Epidermal melanocyte (primary cell): ENCODE results near the gene KLHDC4.
"Not testable (repeated sequence)": the region's sequence is repeated elsewhere in the genome, so short reads cannot be mapped to it uniquely, and the experiment has no call there.

Source experiments
- DNase-seq: peaks from one replicate; pipeline ENCODE4 v3.0.0; 2011; ENCODE audit warnings: low spot score; ENCODE audit not compliant: insufficient read length

The KLHDC4 gene

DNA sequence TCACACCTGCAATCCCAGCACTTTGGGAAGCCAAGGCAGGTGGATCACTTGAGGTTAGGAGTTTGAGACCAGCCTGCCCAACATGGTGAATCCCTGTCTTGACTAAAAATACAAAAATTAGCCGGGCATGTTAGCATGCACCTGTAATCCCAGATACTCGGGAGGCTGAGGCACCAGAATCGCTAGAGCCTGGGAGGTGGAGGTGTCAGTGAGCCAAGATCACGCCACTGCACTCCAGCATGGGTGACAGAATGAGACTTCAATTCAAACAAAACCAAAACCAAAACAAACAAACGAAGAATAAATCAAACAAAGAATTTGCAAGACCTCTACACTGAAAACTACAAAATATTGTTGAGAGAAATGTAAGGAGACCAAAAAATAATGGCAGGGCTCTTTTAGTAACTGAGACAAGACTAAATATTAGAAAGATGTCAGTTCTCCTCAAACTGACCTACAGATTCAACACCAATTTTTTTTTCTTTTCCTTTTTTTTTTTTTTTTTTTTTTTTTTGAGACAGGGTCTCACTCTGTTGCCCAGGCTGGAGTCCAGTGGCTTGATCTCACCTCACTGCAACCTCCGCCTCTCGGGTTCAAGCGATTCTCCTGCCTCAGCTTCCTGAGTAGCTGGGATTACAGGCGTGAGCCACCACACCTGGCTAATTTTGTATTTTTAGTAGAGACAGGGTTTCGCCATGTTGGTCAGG, 23.1 kb upstream of the KLHDC4 start:
- not testable (repeated sequence) for DNase-seq

DNA sequence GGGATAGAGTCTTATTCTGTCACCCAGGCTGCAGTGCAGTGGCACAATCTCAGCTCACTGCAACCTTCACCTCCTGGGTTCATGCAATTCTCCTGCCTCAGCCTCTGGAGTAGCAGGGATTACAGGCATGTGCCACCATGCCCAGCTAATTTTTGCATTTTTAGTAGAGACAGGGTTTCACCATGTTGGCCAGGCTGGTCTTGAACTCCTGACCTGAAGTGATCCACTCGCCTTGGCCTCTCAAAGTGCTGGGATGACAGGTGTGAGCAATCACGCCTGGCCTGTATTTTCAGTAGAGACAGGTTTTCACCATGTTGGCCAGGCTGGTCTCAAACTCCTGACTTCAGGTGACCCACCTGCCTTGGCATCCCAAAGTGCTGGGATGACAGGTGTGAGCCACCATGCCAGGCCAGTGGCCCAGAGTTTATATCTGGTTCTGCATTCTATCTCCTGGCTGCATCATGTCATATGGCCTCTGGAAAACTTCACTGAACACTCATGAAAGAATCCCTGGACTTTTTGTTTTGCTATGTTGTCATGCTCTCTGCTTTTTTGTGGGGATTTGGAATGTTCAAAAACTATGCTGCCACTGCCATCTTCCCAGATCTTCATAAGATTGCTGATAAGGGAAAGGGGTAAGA, 21.8 kb upstream of the KLHDC4 start:
- not testable (repeated sequence) for DNase-seq

DNA sequence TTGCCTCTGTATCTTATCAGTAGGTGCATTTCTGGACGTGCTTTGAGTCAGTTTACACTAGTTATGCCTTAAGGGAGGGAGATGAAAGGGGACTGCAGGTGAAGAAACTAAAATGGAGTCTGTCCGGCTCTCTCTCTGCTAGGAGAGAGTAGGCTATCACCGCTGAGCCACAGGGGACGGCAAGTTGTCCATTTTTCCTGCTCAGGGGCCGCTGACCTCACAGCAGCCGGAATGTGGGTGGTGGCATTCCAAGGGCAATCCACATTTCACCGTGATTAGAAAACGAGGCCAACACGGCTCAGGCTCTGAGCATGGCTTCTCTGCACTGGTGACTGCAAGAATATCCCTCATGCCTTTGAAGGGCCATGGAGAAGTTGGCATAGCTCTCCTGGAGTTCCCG, 19.0 kb upstream of the KLHDC4 start:
- DNase-seq = no peak

DNA sequence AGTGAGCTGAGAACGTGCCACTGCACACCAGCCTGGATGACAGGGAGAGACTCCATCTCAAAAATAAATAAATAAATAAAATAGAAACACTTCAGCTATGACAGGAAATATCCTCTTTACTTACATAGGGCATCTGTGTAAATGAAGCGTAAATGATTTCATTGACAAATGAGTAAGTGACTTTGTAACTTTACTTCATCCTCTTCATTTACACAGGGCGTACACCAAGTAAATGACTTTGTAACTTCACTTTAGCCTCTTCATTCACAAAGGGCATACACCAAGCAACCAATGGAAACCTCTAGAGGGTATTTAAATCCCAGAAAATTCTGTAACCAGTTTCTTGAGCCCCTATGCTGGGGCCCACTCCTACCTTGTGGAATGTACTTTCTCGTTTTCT, 16.2 kb upstream of the KLHDC4 start:
- no peak for DNase-seq

DNA sequence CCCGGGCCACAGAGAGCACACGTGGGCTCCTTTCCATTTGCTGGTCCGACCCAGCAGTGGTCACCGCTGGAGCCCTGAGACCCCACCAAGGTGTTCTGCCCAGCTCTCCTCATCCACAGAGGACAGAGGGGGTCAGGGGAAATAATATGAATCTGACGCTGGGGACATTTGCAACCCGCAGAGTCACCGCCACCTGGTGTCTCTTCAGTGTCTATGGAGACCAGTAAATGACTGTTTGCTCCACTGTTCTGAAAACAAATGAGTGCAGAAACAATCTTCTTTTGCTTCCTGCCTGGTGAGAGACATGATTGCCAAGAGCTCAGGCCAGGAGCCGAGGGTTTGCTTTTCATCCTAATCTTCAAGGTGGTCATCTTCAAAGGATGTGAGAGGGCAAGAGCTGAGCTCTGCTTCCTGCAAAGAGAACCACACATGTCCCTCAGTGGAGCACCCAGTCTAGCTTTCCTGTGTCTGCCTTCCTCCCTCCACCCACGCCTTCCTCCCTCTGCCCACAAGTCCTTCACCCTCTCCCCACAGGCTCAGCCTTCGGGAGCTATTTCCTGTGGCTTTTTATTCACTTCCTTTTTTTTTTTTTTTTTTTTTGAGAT, 14.7 kb upstream of the KLHDC4 start:
- no peak for DNase-seq

DNA sequence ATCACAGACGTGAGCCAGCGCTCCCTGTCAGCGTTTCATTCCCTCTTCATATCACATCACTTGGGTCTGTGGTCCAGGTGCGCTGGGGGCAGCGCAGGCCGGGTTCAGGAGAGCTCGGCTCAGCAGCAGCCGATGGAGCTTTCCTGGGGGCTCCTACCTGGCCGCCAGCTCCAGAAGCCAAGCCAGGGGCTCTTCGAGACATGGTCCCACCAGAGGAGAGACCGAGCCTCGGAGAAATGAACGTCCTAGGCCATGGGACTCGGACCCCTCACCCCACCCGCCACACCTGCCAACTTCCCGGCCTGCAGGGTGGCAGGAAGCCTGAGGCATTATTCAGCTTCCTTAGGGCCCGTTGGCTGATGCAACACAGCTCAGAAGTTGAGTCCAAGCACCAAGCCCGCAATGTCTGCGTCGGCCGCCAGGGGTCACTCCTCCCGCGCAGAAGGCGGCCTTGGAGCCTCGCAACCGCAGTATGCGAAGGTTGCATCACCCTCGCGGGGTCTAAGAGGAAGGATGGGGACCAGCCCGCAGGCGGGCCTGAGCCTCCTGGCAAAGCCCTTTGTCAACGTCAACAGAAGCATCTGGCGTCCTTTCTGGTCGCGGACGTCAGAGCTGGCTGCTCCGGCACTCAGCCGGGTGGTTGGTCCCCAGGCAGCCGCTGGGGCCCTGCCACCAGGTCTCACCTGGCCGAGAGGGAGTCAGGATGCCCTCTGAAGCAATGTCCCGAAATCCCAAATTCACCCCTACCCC, 13.2 kb upstream of the KLHDC4 start:
- peak; percentile 59 for DNase-seq

DNA sequence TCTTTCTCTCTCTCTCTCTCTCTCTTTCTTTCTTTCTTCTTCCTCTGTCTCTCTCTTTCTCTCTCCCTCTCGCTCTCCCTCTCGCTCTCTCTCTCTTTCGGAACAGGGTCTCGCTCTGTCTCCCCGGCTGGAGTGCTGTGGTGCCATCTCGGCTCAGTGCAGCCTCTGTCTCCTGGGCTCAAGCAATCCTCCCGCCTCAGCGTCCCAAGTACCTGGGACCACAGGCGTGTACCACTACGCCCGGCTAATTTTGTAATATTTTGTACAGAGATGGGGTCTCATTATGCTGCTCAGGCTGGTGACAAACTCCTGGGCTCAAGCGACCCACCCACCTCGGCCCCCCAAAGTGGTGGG, 12.7 kb upstream of the KLHDC4 start:
- no peak for DNase-seq

DNA sequence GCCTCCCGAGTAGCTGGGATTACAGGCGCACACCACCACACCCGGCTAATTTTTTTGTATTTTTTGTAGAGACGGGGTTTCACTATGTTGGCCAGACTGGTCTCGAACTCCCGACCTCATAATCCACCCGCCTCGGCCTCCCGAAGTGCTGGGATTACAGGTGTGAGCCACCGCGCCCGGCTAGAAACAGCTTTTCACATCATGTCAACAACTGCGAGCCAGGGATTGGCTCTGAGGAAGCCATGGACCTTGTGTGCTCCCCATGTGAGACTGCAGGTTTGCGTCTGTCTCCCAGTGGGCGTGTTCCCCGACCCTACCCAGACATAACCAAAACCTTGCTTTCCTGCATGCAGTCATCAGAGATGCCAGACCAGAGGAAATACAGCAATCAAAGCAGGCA, 8.1 kb upstream of the KLHDC4 start:
- not testable (repeated sequence) for DNase-seq

DNA sequence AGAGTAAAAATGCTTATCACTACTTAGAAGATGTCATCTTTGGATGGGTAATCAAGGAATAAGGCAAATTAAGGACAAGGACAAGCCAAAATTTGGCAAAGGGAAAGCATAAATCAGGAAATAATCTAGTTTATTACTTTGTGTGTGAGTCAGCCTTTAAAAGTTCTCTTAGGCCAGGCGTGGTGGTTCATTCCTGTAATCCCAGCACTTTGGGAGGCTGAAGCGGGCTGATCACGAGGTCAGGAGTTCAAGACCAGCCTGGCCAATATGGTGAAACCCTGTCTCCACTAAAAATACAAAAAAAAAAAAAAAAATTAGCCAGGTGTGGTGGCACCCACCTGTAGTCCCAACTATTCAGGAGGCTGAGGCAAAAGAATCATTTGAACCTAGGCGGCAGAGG, 1.7 kb upstream of the KLHDC4 start:
- DNase-seq = not testable (repeated sequence)

DNA sequence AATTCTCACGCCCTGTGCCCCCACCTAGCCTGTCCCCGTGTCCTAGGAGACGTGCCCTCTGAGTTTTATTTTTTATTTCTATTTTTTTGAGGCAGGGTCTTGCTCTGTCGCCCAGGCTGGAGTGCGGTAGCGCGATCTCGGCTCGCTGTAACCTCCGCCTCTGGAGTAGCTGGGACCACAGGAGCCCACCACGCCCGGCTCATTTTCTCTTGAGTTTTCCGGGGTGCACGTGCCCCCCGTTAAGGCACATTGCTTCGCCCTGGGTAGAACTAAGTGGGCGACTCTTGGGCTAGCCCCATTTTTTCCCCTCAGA, 655 bp upstream of the KLHDC4 start:
- DNase-seq = no peak

DNA sequence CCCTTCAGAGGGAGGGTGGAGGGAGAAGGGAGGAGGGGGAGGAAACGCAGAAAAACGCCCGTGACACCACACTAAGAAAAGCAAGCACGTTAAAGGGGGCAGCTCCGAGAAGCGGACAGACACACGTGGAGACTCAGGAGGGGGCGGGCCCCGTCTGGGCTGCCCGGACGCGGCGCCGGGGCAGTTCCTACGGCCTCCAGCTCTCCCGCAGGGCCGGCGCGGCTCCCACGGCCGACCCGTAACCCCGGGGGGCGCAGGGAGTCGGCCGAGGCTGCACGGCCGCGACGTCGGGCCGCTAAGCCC, 362 bp downstream of the KLHDC4 start:
- DNase-seq = no peak

DNA sequence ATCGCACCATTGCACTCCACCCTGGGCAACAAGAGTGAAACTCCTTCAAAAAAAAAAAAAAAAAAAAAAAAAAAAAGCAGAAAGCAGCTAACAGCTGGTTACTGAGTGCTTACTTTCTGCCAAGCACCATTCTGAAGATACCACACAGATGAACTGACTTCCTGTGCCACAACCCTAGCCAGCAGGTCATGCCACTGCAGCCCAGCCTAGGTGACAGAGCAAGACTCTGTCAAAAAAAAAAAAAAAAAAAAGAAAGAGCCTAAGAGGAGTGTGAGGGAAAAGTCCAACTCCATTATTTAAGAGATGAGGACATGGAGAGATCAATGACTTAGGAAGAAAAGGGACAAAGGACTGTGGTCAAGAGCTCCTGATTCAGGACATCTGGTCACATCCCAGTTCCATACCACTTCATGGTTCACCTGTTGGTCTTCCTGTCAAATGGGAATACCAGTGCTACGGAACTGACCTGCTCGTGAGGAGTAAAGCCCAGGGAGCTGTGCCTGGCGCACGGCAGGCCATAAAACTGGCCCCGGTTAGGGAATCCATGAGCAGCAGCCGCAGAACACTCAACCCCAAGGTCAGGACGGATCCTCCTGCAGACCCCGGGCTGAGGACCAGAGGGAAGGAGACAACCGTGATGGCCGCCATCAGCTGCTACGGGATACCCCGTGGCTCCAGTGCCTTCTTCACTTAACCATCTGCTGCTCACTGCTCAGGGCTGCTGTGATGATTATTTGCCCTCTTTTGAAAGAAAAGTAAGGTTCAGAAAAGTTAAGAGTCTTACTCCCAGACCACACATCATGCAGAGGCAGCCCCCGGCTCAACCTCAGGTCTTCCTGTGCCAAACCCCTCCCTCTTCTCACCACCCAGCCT, 950 bp downstream of the KLHDC4 start:
- DNase-seq = no peak

DNA sequence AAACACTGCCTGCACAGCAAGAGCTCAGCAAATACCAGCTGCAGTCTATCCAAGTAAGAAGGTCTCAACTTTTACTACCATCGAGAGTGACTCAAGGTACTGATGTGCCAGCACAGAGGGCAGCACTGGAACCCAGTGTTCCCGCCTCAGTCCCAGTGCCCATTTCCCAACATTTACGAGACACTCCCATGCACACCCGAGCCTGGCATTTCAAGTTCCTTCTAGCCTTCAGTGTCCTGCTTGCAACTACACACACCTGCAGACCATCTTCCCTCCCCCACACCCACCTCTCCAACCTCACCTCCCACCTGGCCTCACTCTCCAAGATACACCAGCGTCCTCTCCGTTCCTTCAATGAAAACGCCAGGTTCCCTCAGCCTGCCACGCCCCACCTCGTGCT, 3.2 kb downstream of the KLHDC4 start:
- DNase-seq = no peak

DNA sequence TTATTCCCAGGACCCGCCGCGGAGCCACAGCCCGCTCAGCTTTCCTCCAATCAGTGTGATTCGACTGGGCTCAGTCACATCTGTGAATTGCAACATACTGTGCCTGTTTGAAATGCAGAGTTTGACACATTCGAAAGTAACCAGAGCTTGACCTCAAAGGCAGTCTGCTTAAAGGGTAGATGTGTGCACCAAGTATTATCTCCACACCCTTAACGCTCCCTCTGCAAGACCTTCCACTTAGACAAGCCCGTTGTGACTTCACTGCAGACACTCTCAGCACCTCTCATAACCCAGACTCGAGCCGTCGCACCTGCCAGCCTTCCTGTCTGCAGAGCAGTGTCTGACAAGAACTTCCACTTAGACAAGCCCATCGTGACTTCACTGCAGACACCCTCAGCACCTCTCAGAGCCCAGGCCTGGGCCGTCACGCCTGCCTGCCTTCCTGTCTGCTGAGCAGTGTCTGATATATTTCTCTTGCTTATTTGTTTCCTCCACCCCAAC, 3.7 kb downstream of the KLHDC4 start:
- DNase-seq = no peak

DNA sequence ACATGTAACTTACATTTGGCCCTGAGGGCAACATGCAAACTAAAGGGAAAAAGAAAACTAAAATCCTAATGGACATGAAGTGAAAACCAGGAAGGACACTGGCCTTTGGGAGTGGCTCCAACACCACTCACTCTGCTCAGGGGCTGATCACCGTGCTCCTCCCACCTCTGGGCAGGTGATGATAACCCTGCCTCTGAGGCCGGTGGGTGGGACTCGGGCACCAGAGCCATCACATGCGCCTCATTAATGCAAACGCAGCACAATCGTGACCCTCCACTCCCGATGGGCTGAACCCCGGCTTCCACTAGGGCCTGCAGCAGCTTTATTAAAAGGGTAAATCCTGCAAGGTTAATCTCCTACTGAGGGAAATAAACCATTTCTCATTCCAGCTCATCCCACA, 4.7 kb downstream of the KLHDC4 start:
- no peak for DNase-seq

DNA sequence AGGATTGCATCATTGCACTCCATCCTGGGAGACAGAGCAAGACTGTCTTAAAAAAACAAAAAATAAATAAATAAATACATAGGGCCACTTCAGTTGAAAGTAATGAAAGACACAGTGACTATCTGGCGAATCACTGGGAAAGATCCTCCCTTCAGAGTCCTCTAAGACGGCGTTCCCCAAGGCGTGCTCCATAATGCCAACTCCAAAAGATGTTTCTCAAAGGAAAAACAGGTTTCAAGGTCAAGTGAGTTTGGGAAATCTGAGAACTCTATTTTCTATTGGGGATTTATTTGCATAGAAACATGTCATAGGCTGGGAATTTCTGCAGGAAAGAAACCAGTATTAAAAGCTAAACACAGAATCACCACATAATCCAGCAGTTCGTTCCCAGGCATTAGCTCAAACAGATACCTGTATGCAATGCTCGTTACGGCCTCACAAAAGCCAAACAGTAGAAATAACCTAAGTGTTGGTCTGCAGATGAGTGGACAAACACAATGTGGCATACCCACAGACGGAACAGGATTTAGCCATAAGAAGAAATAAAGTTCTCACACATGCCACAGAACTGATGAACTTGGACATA, 7.9 kb downstream of the KLHDC4 start:
- DNase-seq = no peak

DNA sequence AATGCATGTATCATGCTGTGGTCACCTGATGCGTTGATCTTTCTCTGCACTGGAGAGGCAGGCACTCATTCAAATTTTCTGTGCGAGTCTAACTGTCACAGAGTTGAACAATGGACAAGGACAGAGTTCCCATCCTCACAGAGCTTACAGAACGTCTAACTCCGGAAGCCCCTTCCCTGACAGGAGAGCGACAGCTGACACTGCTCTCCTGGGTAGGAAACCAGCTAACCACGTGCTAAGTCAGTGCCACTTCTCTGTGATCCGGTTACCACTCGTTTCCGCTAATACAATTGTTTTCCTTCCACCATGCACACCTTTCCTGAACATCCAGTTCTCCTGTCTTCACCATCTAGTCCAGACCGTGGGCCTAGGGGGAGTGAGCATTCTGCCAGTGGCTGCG, 11.3 kb downstream of the KLHDC4 start:
- DNase-seq = no peak

DNA sequence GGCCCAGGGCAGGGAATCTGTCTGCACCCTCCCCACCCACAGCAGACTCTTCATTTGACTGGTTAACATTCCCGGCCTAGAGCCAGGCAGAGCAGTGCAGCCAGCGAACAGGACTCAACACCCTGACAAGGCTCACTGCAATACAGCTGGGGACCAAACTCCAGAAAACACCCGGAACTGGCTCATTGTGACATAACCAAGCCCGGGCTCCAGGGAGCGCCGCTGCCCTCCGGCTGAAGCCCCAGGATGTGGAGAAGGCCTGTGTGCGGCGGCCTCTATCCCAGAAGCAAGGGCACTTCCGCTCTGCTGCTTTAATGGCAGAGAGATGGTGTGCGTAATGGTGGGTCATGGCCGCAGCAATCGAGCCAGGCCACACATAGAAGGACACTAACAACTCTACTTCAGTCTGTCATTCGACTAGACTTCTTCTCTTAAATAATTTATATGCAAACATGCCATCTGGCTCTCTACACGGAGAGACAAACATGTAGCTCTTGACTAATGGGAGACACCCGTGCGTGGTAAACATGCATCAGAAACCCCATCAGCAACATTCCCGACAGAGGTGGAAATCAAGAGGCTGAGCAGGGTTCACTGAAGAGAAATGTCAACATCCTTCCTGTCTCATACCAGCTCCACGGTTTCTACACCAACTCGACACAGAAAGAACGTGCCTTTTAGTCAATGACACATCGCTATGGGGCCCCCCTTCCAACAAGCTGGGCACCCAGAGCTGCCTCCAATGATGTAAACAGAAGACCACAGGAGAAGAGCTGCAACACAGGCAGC, 18.0 kb downstream of the KLHDC4 start:
- no peak for DNase-seq

DNA sequence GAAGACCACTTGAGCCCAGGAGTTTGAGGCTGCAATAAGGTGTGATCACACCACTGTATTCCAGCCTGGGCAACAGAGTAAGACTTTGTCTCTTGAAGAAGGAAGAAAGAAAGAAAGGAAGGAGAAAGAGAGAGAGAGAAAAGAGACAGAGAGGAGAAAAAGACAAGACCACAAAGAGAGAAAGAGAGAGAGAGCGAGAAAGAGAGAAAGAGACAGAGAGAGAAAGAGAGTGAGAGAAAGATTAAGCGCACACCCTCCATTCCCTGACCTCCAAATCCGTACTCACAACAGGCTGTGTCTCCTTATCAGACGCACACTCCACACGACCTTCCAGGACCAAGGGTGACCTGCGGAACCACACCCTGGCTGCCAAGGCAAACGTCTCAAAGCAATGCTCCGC, 19.6 kb downstream of the KLHDC4 start:
- DNase-seq = no peak

DNA sequence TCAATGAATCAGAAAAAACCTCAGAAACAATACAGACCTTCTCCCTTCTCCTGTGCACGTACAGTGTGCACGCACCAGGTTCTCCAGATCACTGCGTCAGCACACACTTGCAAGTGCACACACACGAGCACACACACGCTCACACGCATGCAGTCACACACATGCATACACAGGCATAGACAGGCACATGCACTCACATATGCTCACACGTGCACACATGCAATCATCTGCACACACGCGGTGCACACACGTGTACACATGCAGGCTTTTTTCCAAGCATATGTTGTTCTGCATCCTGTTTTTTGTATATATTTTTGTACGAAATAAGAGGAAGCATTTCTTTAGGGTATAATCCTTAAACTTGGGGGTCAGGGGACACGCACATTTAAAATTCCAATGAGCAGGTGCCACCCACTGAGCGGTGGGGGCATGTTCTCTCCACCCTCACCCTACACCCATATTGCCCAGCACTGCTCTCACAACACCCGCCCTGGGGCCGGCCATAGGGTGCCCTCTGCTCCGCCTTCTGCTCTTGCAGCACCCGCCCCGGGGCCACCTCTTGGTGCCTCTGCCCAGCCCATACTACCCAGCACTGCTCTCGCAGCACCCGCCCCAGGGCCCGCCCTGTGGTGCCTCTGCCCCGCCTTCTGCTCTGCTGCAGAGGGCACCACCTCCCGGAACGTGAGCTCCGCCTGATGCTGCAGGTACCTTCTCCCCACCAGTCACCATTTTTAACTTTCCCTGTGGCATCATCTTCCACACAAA, 20.9 kb downstream of the KLHDC4 start:
- DNase-seq = no peak
